ENCODE data around the gene NELFB. TPM values are rescaled to one million over a fixed set of nuclear protein-coding genes. Genes with fewer than 3 reads are reported as not detected.
A peak's percentile ranks its signal among the peaks of the same experiment; 100 is the strongest.

Gene NELFB
- total RNA-seq, 1 experiment from 2014 or later: 95.0 TPM

- Mint-ChIP-seq H3K36me3 (no peaks in the 10 kb centered on the region), H3K27me3 (ENCODE audit: low read depth) (no peaks in the 10 kb centered on the region), H3K9me3 (no peaks in the 10 kb centered on the region), H3K4me1 (peaks cover 6% of the 10 kb centered on the region; the same call in 1 of the 2 replicates), H3K4me3 (no peak overlapping the region), H3K27ac (0 out of 2 replicates have a peak overlapping the region, but pooled peaks have one; percentile 57)
- DNase-seq (ENCODE audit: low spot score) (peak; percentile 71), ATAC-seq (peak; percentile 42)
- POLR2A ChIA-PET: interaction anchor here (1.6 kb wide), 1 partner anchor 17 kb away, joined by 10 read pairs; the partner anchor contains the start of gene NRARP
- CTCF ChIA-PET: interaction anchor here (0.6 to 6.6 kb wide), 11 partner anchors 15 to 135 kb away, joined by 3 to 172 read pairs (median 7); partner anchors contain the start of genes EXD3, NOXA1 and NRARP
- TF ChIP-seq NR2C2 (CRISPR knock-in tag; IDR thresholded peaks at IDR 0.05) (no peak), ATF1 (CRISPR knock-in tag; IDR thresholded peaks at IDR 0.05) (no peak), IRF1 (CRISPR knock-in tag; IDR thresholded peaks at IDR 0.05) (no peak)
Observed at GRCh38 chr9:137319011-137319738, 64.0 kb downstream of the NELFB start.

GRCh38 chr9:137319739-137320551 lies 64.8 kb downstream of the NELFB start:
- Mint-ChIP-seq H3K27me3 (ENCODE audit: low read depth) (no peaks in the 10 kb centered on the region), H3K36me3 (no peaks in the 10 kb centered on the region), H3K4me3 (no peak overlapping the region), H3K4me1 (0 out of 2 replicates have a peak, but pooled peaks cover 5% of the 10 kb centered on the region), H3K27ac (no peak overlapping the region), H3K9me3 (no peaks in the 10 kb centered on the region)
- ChIA-PET CTCF (interaction anchor here (1.3 to 6.6 kb wide), 11 partner anchors 16 to 103 kb away, joined by 4 to 172 read pairs (median 7); partner anchors contain the start of genes EXD3, NOXA1 and NRARP), POLR2A (interaction anchor here (1.0 to 1.7 kb wide), 2 partner anchors 12 to 135 kb away, joined by 3 to 6 read pairs; no protein-coding TSS in a partner anchor)
- ATAC-seq: no peak
- DNase-seq (ENCODE audit: low spot score): no peak
- TF ChIP-seq ZNF121 (CRISPR knock-in tag; IDR thresholded peaks at IDR 0.05) (no peak), MYBL2 (CRISPR knock-in tag; IDR thresholded peaks at IDR 0.05) (no peak), FOXK1 (CRISPR knock-in tag; IDR thresholded peaks at IDR 0.05) (no peak), ZNF232 (CRISPR knock-in tag; IDR thresholded peaks at IDR 0.05) (no peak), ZBTB21 (CRISPR knock-in tag; IDR thresholded peaks at IDR 0.05; ENCODE audit: borderline replicate concordance) (no peak), GRHL2 (CRISPR knock-in tag; IDR thresholded peaks at IDR 0.05; ENCODE audit: insufficient replicate concordance, severe bottlenecking) (no peak), JUN (CRISPR knock-in tag; IDR thresholded peaks at IDR 0.05) (no peak), ZMAT4 (CRISPR knock-in tag; IDR thresholded peaks at IDR 0.05) (no peak), IRF1 (CRISPR knock-in tag; IDR thresholded peaks at IDR 0.05) (no peak), TEAD4 (CRISPR knock-in tag; IDR thresholded peaks at IDR 0.05) (no peak), PRDM15 (CRISPR knock-in tag; IDR thresholded peaks at IDR 0.05) (no peak), ATF2 (CRISPR knock-in tag; IDR thresholded peaks at IDR 0.05; ENCODE audit: borderline replicate concordance, low read depth) (no peak), PRRX2 (CRISPR knock-in tag; IDR thresholded peaks at IDR 0.05) (no peak), ZNF263 (CRISPR knock-in tag; IDR thresholded peaks at IDR 0.05; ENCODE audit: low read depth) (no peak), HMGXB4 (CRISPR knock-in tag; IDR thresholded peaks at IDR 0.05) (no peak), ZNF317 (CRISPR knock-in tag; IDR thresholded peaks at IDR 0.05; ENCODE audit: borderline replicate concordance, low read depth) (no peak), CREB1 (CRISPR knock-in tag; IDR thresholded peaks at IDR 0.05) (no peak), RELA (CRISPR knock-in tag; IDR thresholded peaks at IDR 0.05; ENCODE audit: borderline replicate concordance) (no peak), ATF6 (CRISPR knock-in tag; IDR thresholded peaks at IDR 0.05) (no peak)

Measured in WTC11 (cell line).